H9 (cell line): ENCODE measurements around the gene TRAK1. TPM values are rescaled to one million over a fixed set of nuclear protein-coding genes. Genes with fewer than 3 reads are reported as not detected.

ENCODE experiments used
- DNase-seq: peaks from one replicate; pipeline ENCODE4 v3.0.0-alpha.2; 2017
- H2AFZ ChIP-seq: one replicate; pipeline ENCODE4 v1.6.1; 2013; ENCODE audit warnings: mild to moderate bottlenecking, low read length, control low read depth, moderate library complexity
- H2AK5ac ChIP-seq: 2 replicates; pipeline ENCODE4 v1.6.1; 2013; ENCODE audit warnings: low read length, control low read depth, mixed read lengths; ENCODE audit not compliant: insufficient read length
- H2BK120ac ChIP-seq: one replicate; pipeline ENCODE4 v1.6.1; 2013; ENCODE audit warnings: low read depth, mild to moderate bottlenecking, low read length, control low read depth, inconsistent platforms; ENCODE audit not compliant: poor library complexity, severe bottlenecking
- H2BK12ac ChIP-seq: 2 replicates; pipeline ENCODE4 v1.6.1; 2013; ENCODE audit warnings: low read length, control low read depth, mixed read lengths, low read depth; ENCODE audit not compliant: insufficient read length
- H2BK15ac ChIP-seq: 2 replicates; pipeline ENCODE4 v1.6.1; 2013; ENCODE audit warnings: low read depth, low read length, control low read depth
- H2BK20ac ChIP-seq: one replicate; pipeline ENCODE4 v1.6.1; 2013; ENCODE audit warnings: low read depth, mild to moderate bottlenecking, low read length, control low read depth, inconsistent platforms; ENCODE audit not compliant: poor library complexity, severe bottlenecking
- H2BK5ac ChIP-seq: 2 replicates; pipeline ENCODE4 v1.6.1; 2013; ENCODE audit warnings: low read length, control low read depth, mixed read lengths; ENCODE audit not compliant: insufficient read length
- H3K14ac ChIP-seq: 2 replicates; pipeline ENCODE4 v1.6.1; 2013; ENCODE audit warnings: low read length, control low read depth; ENCODE audit not compliant: insufficient read depth
- H3K18ac ChIP-seq: 2 replicates; pipeline ENCODE4 v1.6.1; 2013; ENCODE audit warnings: low read depth, mild to moderate bottlenecking, mixed read lengths, low read length, control low read depth; ENCODE audit not compliant: insufficient read length
- H3K23ac ChIP-seq: 2 replicates; pipeline ENCODE4 v1.6.1; 2013; ENCODE audit warnings: low read length, control low read depth, mixed read lengths, low read depth; ENCODE audit not compliant: insufficient read length
- H3K23me2 ChIP-seq: 2 replicates; pipeline ENCODE4 v1.6.1; 2013; ENCODE audit warnings: low read depth, mild to moderate bottlenecking, mixed read lengths, low read length, control low read depth; ENCODE audit not compliant: insufficient read length, poor library complexity, severe bottlenecking
- H3K27ac ChIP-seq: 2 replicates; pipeline ENCODE4 v1.5.1; 2013; ENCODE audit warnings: low read length, control low read depth, mixed read lengths, low read depth; ENCODE audit not compliant: insufficient read length
- H3K27me3 ChIP-seq: 2 replicates; pipeline ENCODE4 v1.6.1; 2013; ENCODE audit warnings: low read length, control low read depth, inconsistent platforms; ENCODE audit not compliant: insufficient read depth
- H3K4ac ChIP-seq: 2 replicates; pipeline ENCODE4 v1.6.1; 2013; ENCODE audit warnings: low read depth, mild to moderate bottlenecking, control low read depth, inconsistent platforms, low read length, moderate library complexity
- H3K4me1 ChIP-seq: 2 replicates; pipeline ENCODE4 v1.6.1; 2013; ENCODE audit warnings: low read length, control low read depth, inconsistent platforms; ENCODE audit not compliant: insufficient read depth
- H3K4me2 ChIP-seq: 2 replicates; pipeline ENCODE4 v1.6.1; 2013; ENCODE audit warnings: low read length, control low read depth, mixed read lengths; ENCODE audit not compliant: insufficient read length, insufficient read depth
- H3K56ac ChIP-seq: 2 replicates; pipeline ENCODE4 v1.6.1; 2013; ENCODE audit warnings: low read depth, mild to moderate bottlenecking, mixed read lengths, low read length, control low read depth; ENCODE audit not compliant: insufficient read length
- H3K79me1 ChIP-seq: 2 replicates; pipeline ENCODE4 v1.6.1; 2013; ENCODE audit warnings: low read depth, mild to moderate bottlenecking, moderate library complexity, low read length, control low read depth, inconsistent platforms; ENCODE audit not compliant: insufficient read depth, poor library complexity, severe bottlenecking
- H3K79me2 ChIP-seq: 2 replicates; pipeline ENCODE4 v1.6.1; 2013; ENCODE audit warnings: low read length, control low read depth, inconsistent platforms; ENCODE audit not compliant: insufficient read depth
- H3K9ac ChIP-seq: 2 replicates; pipeline ENCODE4 v1.6.1; 2013; ENCODE audit warnings: low read length, control low read depth, mixed read lengths; ENCODE audit not compliant: insufficient read length; ENCODE audit errors: extremely low read depth
- H3K9me3 ChIP-seq: one replicate; pipeline ENCODE4 v1.6.1; 2013; ENCODE audit warnings: low read depth, low read length, inconsistent platforms; ENCODE audit not compliant: control insufficient read depth
- H3T11ph ChIP-seq: one replicate; pipeline ENCODE4 v1.6.1; 2013; ENCODE audit warnings: mild to moderate bottlenecking, low read length, control low read depth, inconsistent platforms
- H4K20me1 ChIP-seq: one replicate; pipeline ENCODE4 v1.6.1; 2013; ENCODE audit not compliant: control insufficient read depth, insufficient read length, insufficient read depth
- H4K5ac ChIP-seq: 2 replicates; pipeline ENCODE4 v1.6.1; 2013; ENCODE audit warnings: low read depth, mild to moderate bottlenecking, mixed read lengths, low read length, control low read depth; ENCODE audit not compliant: insufficient read length
- H4K8ac ChIP-seq: replicated peaks from 2 replicates; pipeline ENCODE4 v1.6.1; 2013; ENCODE audit warnings: low read length, control low read depth, mixed read lengths, low read depth; ENCODE audit not compliant: insufficient read length
- H4K91ac ChIP-seq: 2 replicates; pipeline ENCODE4 v1.6.1; 2013; ENCODE audit warnings: low read depth, mild to moderate bottlenecking, moderate library complexity, mixed read lengths, low read length, control low read depth; ENCODE audit not compliant: insufficient read length
- H3K27ac Mint-ChIP-seq, 3 experiments: 2 replicates in 2 of 3; 3 replicates in 1 of 3; pipeline ENCODE4 v1.8.0; 2020 to 2021; ENCODE audit warnings: mixed read lengths in 3 of 3, mild to moderate bottlenecking in 1 of 3, moderate library complexity in 1 of 3
- H3K27me3 Mint-ChIP-seq: 2 replicates; pipeline ENCODE4 v1.8.0; 2021; ENCODE audit warnings: low read depth, mild to moderate bottlenecking, moderate library complexity, mixed read lengths
- H3K36me3 Mint-ChIP-seq, 3 experiments: 2 replicates in 2 of 3; 3 replicates in 1 of 3; pipeline ENCODE4 v1.8.0; 2020 to 2021; ENCODE audit warnings: low read depth in 3 of 3, mixed read lengths in 3 of 3; ENCODE audit not compliant: insufficient read depth in 1 of 3
- H3K4me1 Mint-ChIP-seq, 2 experiments: 2 replicates each; pipeline ENCODE4 v1.8.0; 2020; ENCODE audit warnings: mixed read lengths in 2 of 2
- H3K4me3 Mint-ChIP-seq, 2 experiments: 2 replicates in 1 of 2; 3 replicates in 1 of 2; pipeline ENCODE4 v1.8.0; 2020 to 2021; ENCODE audit warnings: mild to moderate bottlenecking in 2 of 2, mixed read lengths in 2 of 2, moderate library complexity in 1 of 2
- H3K9me3 Mint-ChIP-seq, 2 experiments: 2 replicates in 1 of 2; 3 replicates in 1 of 2; pipeline ENCODE4 v1.8.0; 2020; ENCODE audit warnings: mild to moderate bottlenecking in 2 of 2, mixed read lengths in 2 of 2, moderate library complexity in 1 of 2
- WGBS: extraction: QIAGEN DNeasy Blood & Tissue Kit; methylation state at CpG from one replicate; pipeline ENCODE4 v1.1.7; 2013; ENCODE audit warnings: missing lambda C conversion rate, low lambda C conversion rate, mixed read lengths; ENCODE audit not compliant: insufficient read length; ENCODE audit errors: extremely low coverage; 5-methylcytosine and 5-hydroxymethylcytosine counted together
- total RNA-seq: library from RNA; stranded (reverse); gene quantifications from 2 replicates; pipeline ENCODE4 v1.2.1, GENCODE V29; 2021
- TF ChIP-seq, protein P1 (sequence below): fragments of 200-600 bp; sonication (generic); conservative IDR thresholded peaks from 3 replicates; pipeline ENCODE4 v1.8.0; 2021; ENCODE audit warnings: antibody characterized with exemption, mild to moderate bottlenecking

Gene TRAK1
- total RNA-seq, 1 experiment from 2014 or later: 34.2 TPM

DNA sequence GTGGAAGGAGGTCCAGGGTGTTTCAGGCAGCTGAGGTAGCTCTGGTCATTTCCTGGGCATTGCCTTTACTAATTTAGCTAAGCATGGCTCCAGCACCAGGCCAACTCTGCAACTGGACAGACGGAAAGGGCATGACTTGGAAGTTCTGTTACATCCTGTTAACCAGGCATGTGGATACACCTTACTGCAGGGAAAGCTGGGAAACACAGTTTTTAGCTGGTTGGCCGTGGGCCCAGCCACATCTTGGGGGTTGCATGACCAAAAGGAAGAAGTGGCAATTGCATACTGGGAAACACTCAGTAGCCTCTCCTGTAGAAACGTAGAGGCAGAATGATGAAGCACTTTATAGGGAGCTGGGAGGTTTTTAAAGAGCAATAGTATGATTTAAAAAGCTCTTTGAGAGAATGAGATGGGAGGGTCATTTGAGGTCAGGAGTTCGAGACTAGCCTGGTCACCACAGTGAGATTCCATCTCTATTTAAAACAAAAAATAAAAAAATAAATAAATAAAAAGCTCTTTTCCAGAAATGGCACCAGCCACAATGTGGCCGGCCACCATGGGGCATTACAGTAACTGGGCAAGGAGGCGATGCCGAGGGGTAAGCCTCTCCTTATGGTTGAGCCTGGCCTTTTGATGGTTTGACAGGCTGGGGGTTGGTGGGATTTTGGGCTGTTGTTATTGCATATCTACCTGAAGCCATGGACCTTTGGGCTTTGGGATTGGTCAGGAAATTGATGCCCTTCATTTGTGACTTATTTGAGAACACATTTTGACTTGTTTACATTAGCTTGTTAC lies 28.6 kb downstream of the TRAK1 start:
- Histone ChIP-seq H3K18ac (no peak overlapping the region), H3K23ac (no peak overlapping the region), H2BK5ac (no peak overlapping the region), H3K4me2 (no peak overlapping the region), H3K27me3 (no peaks in the 10 kb centered on the region), H4K5ac (no peak overlapping the region), H3K79me1 (no peaks in the 10 kb centered on the region), H3K79me2 (no peaks in the 10 kb centered on the region), H2BK120ac (no peak overlapping the region), H3K27ac (no peak overlapping the region), H4K8ac (no peak overlapping the region), H2AK5ac (no peak overlapping the region), H3K56ac (no peak overlapping the region), H3K9me3 (no peaks in the 10 kb centered on the region), H2BK20ac (no peak overlapping the region), H3K4ac (no peak overlapping the region), H4K20me1 (no peaks in the 10 kb centered on the region), H3K14ac (no peak overlapping the region), H3T11ph (no peak overlapping the region), H3K9ac (no peak overlapping the region), H4K91ac (no peak overlapping the region), H2BK15ac (no peak overlapping the region), H3K23me2 (no peaks in the 10 kb centered on the region), H3K4me1 (peaks cover 12% of the 10 kb centered on the region), H2BK12ac (no peak overlapping the region), H2AFZ (no peak overlapping the region)
- Mint-ChIP-seq H3K9me3 (no peaks in the 10 kb centered on the region; a peak in 1 of 5 replicates), H3K4me1 (peaks cover 31 to 37% of the 10 kb centered on the region in 2 experiments), H3K4me3 (no peak overlapping the region), H3K27me3 (no peaks in the 10 kb centered on the region), H3K36me3 (no peaks in the 10 kb centered on the region; a peak in 1 of 7 replicates), H3K27ac (peak overlapping the region in 1 of 3 experiments; percentile 44; a peak in 1 of 7 replicates)
- TF ChIP-seq, protein P1, sequence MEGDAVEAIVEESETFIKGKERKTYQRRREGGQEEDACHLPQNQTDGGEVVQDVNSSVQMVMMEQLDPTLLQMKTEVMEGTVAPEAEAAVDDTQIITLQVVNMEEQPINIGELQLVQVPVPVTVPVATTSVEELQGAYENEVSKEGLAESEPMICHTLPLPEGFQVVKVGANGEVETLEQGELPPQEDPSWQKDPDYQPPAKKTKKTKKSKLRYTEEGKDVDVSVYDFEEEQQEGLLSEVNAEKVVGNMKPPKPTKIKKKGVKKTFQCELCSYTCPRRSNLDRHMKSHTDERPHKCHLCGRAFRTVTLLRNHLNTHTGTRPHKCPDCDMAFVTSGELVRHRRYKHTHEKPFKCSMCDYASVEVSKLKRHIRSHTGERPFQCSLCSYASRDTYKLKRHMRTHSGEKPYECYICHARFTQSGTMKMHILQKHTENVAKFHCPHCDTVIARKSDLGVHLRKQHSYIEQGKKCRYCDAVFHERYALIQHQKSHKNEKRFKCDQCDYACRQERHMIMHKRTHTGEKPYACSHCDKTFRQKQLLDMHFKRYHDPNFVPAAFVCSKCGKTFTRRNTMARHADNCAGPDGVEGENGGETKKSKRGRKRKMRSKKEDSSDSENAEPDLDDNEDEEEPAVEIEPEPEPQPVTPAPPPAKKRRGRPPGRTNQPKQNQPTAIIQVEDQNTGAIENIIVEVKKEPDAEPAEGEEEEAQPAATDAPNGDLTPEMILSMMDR: no peak
- no peak for DNase-seq
- WGBS: no CpG with 5 or more reads among the region's 7 CpGs
